ENCODE measurements around the gene NRL. TPM values are rescaled to one million over a fixed set of nuclear protein-coding genes. Genes with fewer than 3 reads are reported as not detected.

Gene NRL
- total and polyA plus RNA-seq, 2 donors (not counting 1 experiment from before 2014, with no cell fraction given) = 0.45 to 0.99 TPM

- Histone ChIP-seq H3K36me3 (ENCODE audit: control insufficient read depth, insufficient read depth, low read length) (peaks cover 3% of the 10 kb centered on the region), H3K79me2 (ENCODE audit: control insufficient read depth, insufficient read depth, low read length) (no peaks in the 10 kb centered on the region), H3K4me3 (replicated peaks in 1 of 4; ENCODE audit: control extremely low read depth in 1 of 4, insufficient read depth in 1 of 4, low read depth in 3 of 4, low read length in 4 of 4) (no peak overlapping the region), H3K4me1 (ENCODE audit: control insufficient read depth, extremely low read depth, insufficient read depth, low read length) (no peaks in the 10 kb centered on the region), H3K27ac (ENCODE audit: insufficient read depth, low read length) (no peak overlapping the region), H3K9me3 (ENCODE audit: control insufficient read depth, insufficient read depth, low read depth, low read length) (no peaks in the 10 kb centered on the region), H3K4me2 (ENCODE audit: extremely low read depth, insufficient read depth, low read length) (no peak overlapping the region), H3K9ac (ENCODE audit: insufficient read depth, low read length) (no peak overlapping the region), H4K20me1 (ENCODE audit: control insufficient read depth, extremely low read depth, insufficient read depth, low read length) (no peaks in the 10 kb centered on the region), H2AFZ (ENCODE audit: low read length) (no peak overlapping the region), H3K27me3 (ENCODE audit: control insufficient read depth, insufficient read depth, low read length) (no peaks in the 10 kb centered on the region)
- no peak for DNase-seq (ENCODE audit: low read depth in 2 of 2)
- TF ChIP-seq EZH2 (IDR thresholded peaks at IDR 0.05; ENCODE audit: low read length, missing control alignments) (no peak), CTCF (conservative IDR thresholded peaks at IDR 0.05 in 1 of 2, IDR thresholded peaks at IDR 0.05 in 1 of 2; ENCODE audit: low read depth in 1 of 2, low read length in 2 of 2) (no peak)
These were observed 9.0 kb upstream of the NRL start for GRCh38 chr14:24123424-24124417.

GRCh38 chr14:24122898-24123297 is 8.1 kb upstream of the NRL start:
- H2AFZ ChIP-seq (ENCODE audit: low read length) = no peak overlapping the region

More at GRCh38 chr14:24122898-24123297, 8.1 kb upstream of the NRL start:
- no peaks in the 10 kb centered on the region for H3K9me3 ChIP-seq (ENCODE audit: control insufficient read depth, insufficient read depth, low read depth, low read length)
- H3K4me1 ChIP-seq (ENCODE audit: control insufficient read depth, extremely low read depth, insufficient read depth, low read length) = no peaks in the 10 kb centered on the region
- no peak for TF ChIP-seq CTCF (conservative IDR thresholded peaks at IDR 0.05 in 1 of 2, IDR thresholded peaks at IDR 0.05 in 1 of 2; ENCODE audit: low read depth in 1 of 2, low read length in 2 of 2)
- TF ChIP-seq EZH2 (IDR thresholded peaks at IDR 0.05; ENCODE audit: low read length, missing control alignments) = no peak
- H4K20me1 ChIP-seq (ENCODE audit: control insufficient read depth, extremely low read depth, insufficient read depth, low read length) = no peaks in the 10 kb centered on the region
- peaks cover 3% of the 10 kb centered on the region for H3K36me3 ChIP-seq (ENCODE audit: control insufficient read depth, insufficient read depth, low read length)
- H3K27ac ChIP-seq (ENCODE audit: insufficient read depth, low read length) = no peak overlapping the region
- no peak for DNase-seq (ENCODE audit: low read depth in 2 of 2)
- no peaks in the 10 kb centered on the region for H3K79me2 ChIP-seq (ENCODE audit: control insufficient read depth, insufficient read depth, low read length)
- no peak overlapping the region for H3K4me3 ChIP-seq (replicated peaks in 1 of 4; ENCODE audit: control extremely low read depth in 1 of 4, insufficient read depth in 1 of 4, low read depth in 3 of 4, low read length in 4 of 4)
- no peak overlapping the region for H3K9ac ChIP-seq (ENCODE audit: insufficient read depth, low read length)
- no peak overlapping the region for H3K4me2 ChIP-seq (ENCODE audit: extremely low read depth, insufficient read depth, low read length)
- no peaks in the 10 kb centered on the region for H3K27me3 ChIP-seq (ENCODE audit: control insufficient read depth, insufficient read depth, low read length)

All from fibroblast of lung (primary cell).